Central memory CD8-positive, alpha-beta T cell (primary cell): ENCODE measurements around the gene ADAMTS9.

ENCODE experiments used
- ATAC-seq: fragments of 150-1000 bp; cut with Tn5 transposase; replicated peaks from 2 replicates; pipeline ENCODE4 v1.10.0; 2022; ENCODE audit warnings: mild to moderate bottlenecking, moderate FRiP score, moderate number of reproducible peaks; ENCODE audit not compliant: poor library complexity, severe bottlenecking; ENCODE audit errors: extremely low read depth
- DNase-seq, 2 donors: peaks; one replicate each; pipeline ENCODE4 v3.0.0; 2021; ENCODE audit warnings: low spot score in 2 of 2
- H3K27ac Mint-ChIP-seq: one replicate; pipeline ENCODE4 v1.8.0; 2022; ENCODE audit warnings: low read depth, mild to moderate bottlenecking, moderate library complexity, mixed read lengths
- H3K27me3 Mint-ChIP-seq: one replicate; pipeline ENCODE4 v1.8.0; 2022; ENCODE audit warnings: mixed read lengths
- H3K36me3 Mint-ChIP-seq: one replicate; pipeline ENCODE4 v1.8.0; 2022; ENCODE audit warnings: mild to moderate bottlenecking, moderate library complexity, mixed read lengths; ENCODE audit not compliant: insufficient read depth
- H3K4me1 Mint-ChIP-seq: one replicate; pipeline ENCODE4 v1.8.0; 2022; ENCODE audit warnings: mixed read lengths
- H3K4me3 Mint-ChIP-seq: one replicate; pipeline ENCODE4 v1.8.0; 2022; ENCODE audit warnings: mild to moderate bottlenecking, moderate library complexity, mixed read lengths
- H3K9me3 Mint-ChIP-seq: one replicate; pipeline ENCODE4 v1.8.0; 2022; ENCODE audit warnings: mixed read lengths

ADAMTS9 gene

GRCh38 chr3:64595253-64595694 is 92.5 kb downstream of the ADAMTS9 start:
- ATAC-seq = no peak
- Mint-ChIP-seq H3K27me3 (no peaks in the 10 kb centered on the region), H3K36me3 (no peaks in the 10 kb centered on the region), H3K4me1 (no peaks in the 10 kb centered on the region), H3K4me3 (no peak overlapping the region), H3K27ac (no peak overlapping the region), H3K9me3 (peaks cover 7% of the 10 kb centered on the region)
- DNase-seq = no peak

- ATAC-seq (no peak), DNase-seq (no peak)
- H3K4me3 Mint-ChIP-seq = no peak overlapping the region
- H3K27ac Mint-ChIP-seq = no peak overlapping the region
- peaks cover 7% of the 10 kb centered on the region for H3K9me3 Mint-ChIP-seq
- H3K4me1 Mint-ChIP-seq = no peaks in the 10 kb centered on the region
- H3K27me3 Mint-ChIP-seq = no peaks in the 10 kb centered on the region
- no peaks in the 10 kb centered on the region for H3K36me3 Mint-ChIP-seq
These were observed 93.7 kb downstream of the ADAMTS9 start for GRCh38 chr3:64594134-64594533.

DNA sequence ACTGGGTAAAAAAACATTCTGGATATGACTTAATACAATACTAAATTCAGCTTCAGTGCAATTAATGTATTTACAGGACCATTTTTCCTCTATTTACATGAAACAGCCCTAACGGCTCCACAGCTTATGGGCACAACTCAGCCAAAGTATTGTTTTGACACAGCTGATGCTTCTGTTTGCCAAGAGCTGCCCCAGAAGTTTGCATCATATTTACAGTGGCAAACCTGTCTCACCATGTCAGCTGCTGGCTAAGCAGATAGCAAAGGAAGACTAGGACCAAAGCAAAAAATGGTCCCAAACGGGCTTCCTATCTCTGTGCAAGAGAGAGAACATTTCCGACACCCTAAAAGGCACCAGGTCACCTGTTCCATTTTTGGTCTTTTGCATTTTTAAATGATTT is 94.5 kb downstream of the ADAMTS9 start:
- Mint-ChIP-seq H3K27me3 (no peaks in the 10 kb centered on the region), H3K4me1 (no peaks in the 10 kb centered on the region), H3K9me3 (peaks cover 7% of the 10 kb centered on the region), H3K4me3 (no peak overlapping the region), H3K27ac (no peak overlapping the region), H3K36me3 (no peaks in the 10 kb centered on the region)
- DNase-seq (no peak), ATAC-seq (no peak)

- peaks cover 7% of the 10 kb centered on the region for H3K9me3 Mint-ChIP-seq
- H3K27me3 Mint-ChIP-seq = no peaks in the 10 kb centered on the region
- DNase-seq = no peak
- ATAC-seq = no peak
- H3K27ac Mint-ChIP-seq = no peak overlapping the region
- no peaks in the 10 kb centered on the region for H3K4me1 Mint-ChIP-seq
- H3K4me3 Mint-ChIP-seq = no peak overlapping the region
- H3K36me3 Mint-ChIP-seq = no peaks in the 10 kb centered on the region
These were observed 96.2 kb downstream of the ADAMTS9 start for GRCh38 chr3:64591615-64592014.

DNA sequence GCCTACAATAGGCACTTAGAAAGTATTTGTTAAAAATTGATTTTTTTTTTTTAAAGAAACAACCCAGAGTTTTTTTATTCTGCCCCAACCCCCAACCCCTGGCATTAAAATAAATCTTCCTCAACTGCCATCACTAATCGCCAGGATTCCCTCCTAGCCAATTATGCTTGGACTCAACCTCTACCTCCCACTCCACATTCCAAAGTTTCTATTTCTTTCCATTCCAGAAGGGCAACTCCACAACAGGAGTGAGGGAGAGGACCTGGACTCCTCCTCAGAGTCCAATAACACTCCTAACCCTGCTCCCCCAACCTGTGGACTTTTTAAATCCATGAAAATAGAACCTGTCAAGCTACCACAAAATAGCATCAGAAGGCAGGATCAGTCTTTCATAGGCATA is 99.4 kb downstream of the ADAMTS9 start:
- Mint-ChIP-seq H3K9me3 (no peaks in the 10 kb centered on the region), H3K4me1 (no peaks in the 10 kb centered on the region), H3K36me3 (no peaks in the 10 kb centered on the region), H3K27me3 (no peaks in the 10 kb centered on the region), H3K27ac (no peak overlapping the region), H3K4me3 (no peak overlapping the region)
- DNase-seq (no peak), ATAC-seq (no peak)

- DNase-seq (no peak), ATAC-seq (no peak)
- Mint-ChIP-seq H3K27me3 (no peaks in the 10 kb centered on the region), H3K4me3 (no peak overlapping the region), H3K9me3 (no peaks in the 10 kb centered on the region), H3K4me1 (no peaks in the 10 kb centered on the region), H3K27ac (no peak overlapping the region), H3K36me3 (no peaks in the 10 kb centered on the region)
These were observed 100.8 kb downstream of the ADAMTS9 start for GRCh38 chr3:64586952-64587351.

- Mint-ChIP-seq H3K27me3 (no peaks in the 10 kb centered on the region), H3K36me3 (no peaks in the 10 kb centered on the region), H3K27ac (no peak overlapping the region), H3K4me3 (no peak overlapping the region), H3K9me3 (no peaks in the 10 kb centered on the region), H3K4me1 (no peaks in the 10 kb centered on the region)
- ATAC-seq = no peak
- no peak for DNase-seq
These were observed 103.6 kb downstream of the ADAMTS9 start for GRCh38 chr3:64584179-64584578.

GRCh38 chr3:64578797-64579196 is 109.0 kb downstream of the ADAMTS9 start:
- H3K27me3 Mint-ChIP-seq = no peaks in the 10 kb centered on the region
- H3K27ac Mint-ChIP-seq = no peak overlapping the region
- no peak overlapping the region for H3K4me3 Mint-ChIP-seq
- DNase-seq (no peak), ATAC-seq (no peak)
- no peaks in the 10 kb centered on the region for H3K9me3 Mint-ChIP-seq
- H3K4me1 Mint-ChIP-seq = no peaks in the 10 kb centered on the region
- no peaks in the 10 kb centered on the region for H3K36me3 Mint-ChIP-seq

DNA sequence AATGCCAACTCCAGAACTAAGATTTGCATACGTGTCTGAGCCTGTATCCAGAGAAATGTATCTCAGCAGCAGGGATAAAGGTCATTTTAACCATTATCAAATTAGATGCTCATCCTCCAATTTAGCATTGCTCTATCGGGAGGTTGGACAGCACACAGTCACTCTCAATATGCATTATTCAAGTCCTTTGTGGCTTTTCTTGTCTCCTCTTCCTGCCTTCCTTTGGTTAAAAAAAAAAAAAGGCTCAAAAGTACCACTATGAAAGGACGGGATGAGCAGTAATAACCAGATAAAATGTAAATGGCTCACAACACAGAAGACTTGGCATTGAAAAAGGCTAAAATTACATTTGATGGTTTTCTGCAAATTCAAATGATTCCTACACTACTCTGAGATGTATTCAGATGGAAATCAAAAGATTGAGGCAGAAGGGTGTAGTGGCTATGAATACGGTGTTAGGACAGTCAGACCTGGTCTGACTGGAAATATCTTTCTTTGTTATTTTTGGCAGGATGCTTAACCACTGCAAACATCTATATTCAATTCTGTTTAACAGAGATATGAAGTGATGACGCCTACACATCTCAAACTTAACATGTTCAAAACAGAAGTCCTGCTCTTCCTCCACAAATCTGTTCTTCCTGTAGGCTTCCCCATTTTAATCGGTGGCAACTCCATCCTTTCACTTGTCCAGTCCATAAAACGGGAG is 109.6 kb downstream of the ADAMTS9 start:
- Mint-ChIP-seq H3K9me3 (no peaks in the 10 kb centered on the region), H3K27me3 (no peaks in the 10 kb centered on the region), H3K4me3 (no peak overlapping the region), H3K36me3 (no peaks in the 10 kb centered on the region), H3K27ac (no peak overlapping the region), H3K4me1 (no peaks in the 10 kb centered on the region)
- ATAC-seq (no peak), DNase-seq (no peak)

GRCh38 chr3:64576211-64576775 is 111.5 kb downstream of the ADAMTS9 start:
- Mint-ChIP-seq H3K27ac (no peak overlapping the region), H3K36me3 (no peaks in the 10 kb centered on the region), H3K27me3 (no peaks in the 10 kb centered on the region), H3K9me3 (peaks cover 5% of the 10 kb centered on the region), H3K4me3 (no peak overlapping the region), H3K4me1 (no peaks in the 10 kb centered on the region)
- ATAC-seq (no peak), DNase-seq (no peak)

DNA sequence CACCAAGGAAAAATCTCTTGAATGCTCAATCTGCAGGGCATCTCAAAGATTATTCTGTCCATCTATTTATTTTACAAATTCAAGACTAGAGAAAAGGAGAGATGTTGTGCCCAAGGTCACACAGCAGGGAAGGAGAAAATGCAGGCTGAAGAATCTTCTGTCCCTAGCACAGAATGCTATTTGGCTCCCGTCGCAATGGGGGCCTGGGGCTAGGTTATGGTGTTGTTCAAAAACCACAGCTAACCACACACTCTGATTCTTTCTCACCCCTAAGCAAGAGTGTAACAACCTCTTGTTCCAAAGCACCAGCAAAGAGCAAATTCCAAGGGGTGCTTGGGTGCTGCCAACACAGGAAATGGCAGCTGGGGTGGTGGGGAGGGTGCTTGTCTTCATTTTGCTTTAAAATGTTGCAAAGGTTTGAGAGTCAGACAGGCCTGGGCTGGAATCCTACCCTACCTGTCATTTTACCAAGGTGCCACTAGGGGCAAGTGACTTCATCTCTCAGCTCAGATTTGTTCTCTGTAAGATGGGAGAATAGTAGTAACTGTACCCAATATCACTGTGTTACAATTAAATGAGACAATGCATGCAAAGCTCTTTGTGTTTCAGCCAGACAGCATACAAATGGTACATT is 112.5 kb downstream of the ADAMTS9 start:
- H3K27me3 Mint-ChIP-seq = no peaks in the 10 kb centered on the region
- no peaks in the 10 kb centered on the region for H3K4me1 Mint-ChIP-seq
- peaks cover 5% of the 10 kb centered on the region for H3K9me3 Mint-ChIP-seq

DNA sequence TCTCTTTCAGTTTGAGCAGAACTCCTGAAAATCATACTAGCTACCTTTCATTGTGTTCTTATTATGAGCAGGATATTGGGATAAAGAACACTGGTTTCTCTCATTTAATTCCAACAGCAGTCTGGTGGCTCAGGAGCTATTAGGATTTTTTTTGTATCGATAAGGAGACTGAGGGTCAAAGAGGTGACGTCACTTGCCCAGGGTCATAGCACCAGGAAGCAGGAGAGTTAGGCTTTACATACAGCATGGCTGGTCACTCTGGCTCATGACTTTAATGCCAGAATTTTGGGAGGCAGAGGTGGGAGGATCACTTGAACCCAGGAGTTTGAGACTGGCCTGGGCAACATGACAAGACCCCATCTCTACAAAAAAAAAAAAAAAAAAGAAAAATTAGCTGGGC is 113.6 kb downstream of the ADAMTS9 start:
- Mint-ChIP-seq H3K27me3 (no peaks in the 10 kb centered on the region), H3K4me3 (no peak overlapping the region), H3K4me1 (no peaks in the 10 kb centered on the region), H3K9me3 (peaks cover 5% of the 10 kb centered on the region), H3K36me3 (no peaks in the 10 kb centered on the region), H3K27ac (no peak overlapping the region)
- DNase-seq = no peak
- ATAC-seq = no peak

More for the DNA sequence above, 112.5 kb downstream of the ADAMTS9 start:
- Mint-ChIP-seq H3K4me3 (no peak overlapping the region), H3K36me3 (no peaks in the 10 kb centered on the region), H3K27ac (no peak overlapping the region)
- ATAC-seq = no peak
- DNase-seq = no peak

DNA sequence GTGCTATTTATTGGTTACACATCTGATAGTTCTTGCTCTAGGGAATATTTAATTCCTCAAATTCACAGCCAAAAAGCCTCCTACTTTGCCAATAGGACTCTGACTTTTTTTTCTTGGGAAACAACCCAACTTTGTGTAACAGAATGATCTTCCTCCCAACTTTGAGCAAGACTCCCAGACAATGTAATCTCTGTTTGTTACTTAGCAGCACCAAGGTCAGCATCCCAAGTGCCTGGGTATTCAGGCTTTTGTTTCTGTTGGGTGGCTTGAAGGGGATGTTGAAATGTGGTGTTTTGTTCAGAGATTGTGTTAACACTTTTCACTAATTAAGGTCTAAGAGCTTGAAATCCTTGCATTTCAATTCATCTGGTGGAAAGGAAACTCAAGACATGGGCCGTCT is 115.8 kb downstream of the ADAMTS9 start:
- H3K27me3 Mint-ChIP-seq = no peaks in the 10 kb centered on the region
- no peaks in the 10 kb centered on the region for H3K36me3 Mint-ChIP-seq
- no peak for DNase-seq
- peaks cover 5% of the 10 kb centered on the region for H3K9me3 Mint-ChIP-seq
- H3K4me1 Mint-ChIP-seq = no peaks in the 10 kb centered on the region
- no peak overlapping the region for H3K27ac Mint-ChIP-seq
- H3K4me3 Mint-ChIP-seq = no peak overlapping the region
- no peak for ATAC-seq
